HG03571 (cell line): ENCODE measurements around the gene RNF182.
"Not testable (repeated sequence)": the region's sequence is repeated elsewhere in the genome, so short reads cannot be mapped to it uniquely, and the experiment has no call there.

Source experiments
- ATAC-seq: cut with Tn5 transposase; IDR thresholded peaks from one replicate; pipeline ENCODE4 v1.9.1; 2021; ENCODE audit not compliant: unreplicated experiment

Gene RNF182

DNA sequence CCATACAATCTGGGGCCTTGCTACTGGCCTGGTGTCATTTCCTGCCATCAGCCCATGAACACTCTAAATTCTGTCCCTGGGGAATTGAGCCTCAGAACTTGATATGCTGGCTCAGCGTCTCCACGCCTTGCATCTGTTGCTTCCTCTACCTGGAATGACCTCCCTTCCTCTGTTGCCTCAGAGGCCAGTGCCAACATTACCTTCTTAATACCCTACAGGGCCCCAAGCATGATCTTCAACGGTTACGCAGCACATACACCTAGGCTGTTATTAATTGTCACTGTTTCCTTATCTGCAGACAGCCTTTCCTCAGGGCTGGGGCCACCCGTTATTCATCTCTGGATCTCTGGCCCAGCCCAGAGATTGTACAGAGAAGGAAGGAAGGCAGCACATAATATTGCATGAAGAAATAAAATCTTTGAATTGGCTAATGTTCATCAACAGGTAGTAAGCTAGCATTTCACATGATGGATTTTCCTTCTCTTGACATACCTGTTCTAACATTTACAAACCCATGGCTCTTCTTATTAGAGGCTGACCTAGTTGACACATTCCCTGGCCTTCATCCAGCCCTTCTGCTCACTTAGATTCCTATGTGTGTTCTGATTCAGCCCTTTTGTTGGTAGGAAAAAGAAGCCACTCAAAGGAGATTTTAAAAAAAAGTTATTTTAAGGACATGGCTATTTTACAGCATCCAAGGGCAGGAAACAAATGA is 8.4 kb upstream of the RNF182 start:
- ATAC-seq, result no peak

DNA sequence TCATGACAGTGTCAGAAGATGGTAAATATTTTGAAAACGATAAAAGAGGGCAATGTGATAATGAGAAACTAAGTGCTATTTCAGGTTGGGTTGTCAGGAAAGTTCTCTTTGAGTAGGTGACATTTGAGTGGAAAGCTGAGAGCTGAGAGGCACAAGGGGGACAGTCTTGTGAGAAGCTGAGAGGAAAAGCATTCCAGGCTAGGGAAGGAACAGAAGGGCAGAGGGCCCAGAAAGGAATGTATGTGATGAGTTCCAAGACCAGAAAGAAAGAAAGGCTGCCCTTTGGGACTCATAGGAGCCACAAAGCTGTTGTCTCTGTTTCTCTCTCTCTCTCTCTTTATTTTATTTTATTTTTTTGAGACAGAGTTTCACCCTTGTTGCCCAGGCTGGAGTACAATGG is 7.6 kb upstream of the RNF182 start:
- no peak for ATAC-seq

DNA sequence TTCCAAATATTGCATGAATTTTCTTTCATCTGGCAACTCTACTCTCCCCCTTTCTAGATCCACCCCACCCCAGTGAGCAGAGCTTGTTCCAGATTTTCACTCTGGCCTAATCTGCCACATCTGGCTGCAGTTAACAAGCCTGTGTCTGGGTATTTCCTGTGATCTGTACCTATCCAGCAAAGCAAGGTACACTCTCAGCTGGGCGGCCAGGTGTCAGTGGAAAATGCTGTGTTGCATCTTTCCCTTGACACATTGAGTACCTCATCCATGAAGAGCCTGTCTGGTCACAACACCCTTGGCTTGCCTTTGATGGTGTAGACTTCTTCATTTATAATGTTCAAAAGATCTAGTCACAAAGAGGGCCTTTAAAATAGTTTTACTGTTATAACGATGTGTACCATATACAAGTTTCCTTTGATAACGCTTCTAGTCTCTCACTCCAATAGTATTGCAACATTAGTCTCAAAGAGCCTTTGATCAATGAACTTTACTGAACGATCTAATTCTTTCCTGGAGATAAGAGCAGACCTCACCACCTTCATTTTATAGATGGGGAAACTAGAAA is 6.0 kb upstream of the RNF182 start:
- ATAC-seq, result no peak

DNA sequence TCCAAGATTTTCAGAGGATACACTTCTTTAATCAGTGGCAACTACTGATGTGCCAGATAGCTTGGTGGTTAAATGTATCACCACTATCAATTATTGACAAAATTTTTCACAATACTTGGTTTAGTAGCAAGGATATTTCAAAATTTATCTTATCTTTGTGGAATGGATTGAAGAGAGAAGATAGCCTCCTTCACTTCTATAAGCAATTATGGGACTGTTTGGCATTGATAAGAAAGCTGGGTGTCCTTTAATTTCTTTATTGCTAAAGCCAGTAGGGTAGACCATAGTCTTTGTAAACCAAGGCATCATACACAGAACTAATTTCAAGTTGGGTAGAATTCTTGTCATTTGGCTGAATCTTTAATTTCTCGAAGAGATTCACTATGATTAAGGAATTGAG is 4.9 kb upstream of the RNF182 start:
- ATAC-seq, result no peak

DNA sequence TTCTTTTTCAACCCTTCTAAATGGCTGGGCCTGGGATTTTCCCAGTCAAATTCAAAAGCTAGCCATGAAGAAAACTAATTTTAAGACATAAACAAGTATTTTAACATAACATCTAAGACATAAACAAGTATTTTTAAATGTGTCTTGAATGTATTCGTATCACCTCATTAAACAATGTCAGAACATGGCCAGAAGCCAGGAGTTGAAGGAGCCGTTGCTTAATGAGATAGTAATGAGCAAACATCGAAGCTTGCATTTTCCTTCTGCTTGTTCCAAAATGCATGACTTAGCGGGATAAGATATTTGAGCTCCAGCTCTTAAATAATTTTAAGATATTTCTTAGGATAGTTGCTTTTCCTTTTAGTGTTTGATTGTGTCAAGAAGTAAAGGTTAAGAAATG is 4.2 kb upstream of the RNF182 start:
- ATAC-seq, result no peak

DNA sequence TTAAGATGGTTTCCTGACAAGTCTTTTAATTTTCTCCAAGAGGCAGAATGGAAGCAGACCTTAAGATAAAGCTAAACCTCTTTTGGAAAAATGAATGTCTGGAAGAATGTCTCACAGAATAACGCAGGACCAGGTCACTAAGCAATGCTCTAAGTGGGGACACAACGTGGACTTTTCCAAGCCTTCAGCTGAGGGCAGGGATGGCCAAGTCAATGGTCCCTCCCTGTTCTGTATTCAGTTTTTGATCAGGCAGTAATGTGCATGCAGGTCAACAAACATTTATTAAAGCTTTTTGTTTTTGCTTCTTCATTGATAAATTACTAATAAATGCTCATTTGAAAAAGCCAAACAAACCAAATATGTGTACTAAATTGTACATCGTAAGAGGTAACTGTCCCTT is 2.0 kb upstream of the RNF182 start:
- ATAC-seq, result no peak

DNA sequence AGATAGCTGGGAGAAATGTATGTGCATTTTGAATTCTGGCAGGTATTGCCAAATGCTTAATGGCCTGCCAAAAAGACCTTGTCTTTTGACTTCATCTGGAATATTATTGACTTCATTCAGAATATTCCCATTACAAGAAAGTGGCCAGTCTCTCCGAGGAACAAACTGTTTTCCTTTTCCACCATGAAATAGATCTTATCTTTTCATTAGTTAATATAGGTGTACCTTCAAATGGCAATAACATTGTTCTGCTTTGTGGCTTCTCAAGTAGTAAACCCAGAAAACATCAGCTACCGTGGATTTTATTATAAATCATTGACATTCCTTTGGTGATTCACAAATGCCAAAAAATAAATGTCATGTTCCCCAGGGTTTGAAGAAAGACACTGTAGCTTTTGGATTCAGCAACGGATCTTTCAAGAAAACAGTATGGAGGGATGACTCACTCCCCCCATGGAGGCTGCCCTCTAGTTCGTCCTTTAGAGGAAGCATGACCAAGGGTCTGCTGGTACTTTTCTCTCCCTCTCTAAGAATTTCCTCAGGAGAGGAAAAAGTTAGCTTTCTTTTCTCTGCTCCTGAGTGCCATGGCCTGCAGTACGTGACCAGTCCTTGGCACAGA is 1.1 kb upstream of the RNF182 start:
- ATAC-seq, result no peak

DNA sequence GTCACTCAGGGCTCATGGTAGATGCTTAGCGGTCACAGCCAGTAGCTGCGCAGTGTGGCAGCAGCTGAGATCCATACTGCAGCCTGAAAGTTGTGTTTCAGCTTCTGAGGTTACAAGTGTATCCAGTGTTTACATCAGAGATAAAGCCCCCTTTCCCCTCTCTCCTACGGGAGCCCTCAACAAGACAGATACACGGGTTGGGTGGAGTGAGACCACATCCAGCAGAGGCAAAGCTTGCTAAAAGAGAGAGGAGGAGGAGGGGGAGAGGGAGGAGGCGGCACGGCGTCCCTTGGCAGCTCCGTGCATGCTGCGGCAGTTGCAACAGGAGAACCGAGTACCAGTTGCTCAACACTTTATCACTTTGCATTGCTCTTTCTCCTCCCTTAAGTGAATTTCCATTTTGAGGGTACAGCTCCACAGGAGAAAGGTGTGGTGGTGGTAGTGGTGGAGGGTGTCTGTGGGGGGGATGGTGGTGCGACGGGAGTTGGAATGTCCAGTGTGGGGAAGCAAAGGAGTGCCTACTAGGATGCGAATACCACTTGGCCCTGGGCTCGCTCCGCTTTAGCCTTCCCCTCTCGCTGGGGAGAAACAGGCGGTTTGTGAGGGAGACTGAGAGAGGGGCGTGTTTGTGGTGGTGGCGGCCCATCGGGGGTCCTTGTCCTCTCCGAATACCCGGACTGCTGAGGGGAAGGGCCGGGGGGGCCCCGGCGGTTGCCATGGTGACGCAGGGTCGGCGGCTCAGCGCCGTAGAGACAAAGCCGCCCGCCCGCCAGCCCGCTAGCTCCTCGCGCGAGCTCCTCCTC is 405 bp upstream of the RNF182 start:
- no peak for ATAC-seq

DNA sequence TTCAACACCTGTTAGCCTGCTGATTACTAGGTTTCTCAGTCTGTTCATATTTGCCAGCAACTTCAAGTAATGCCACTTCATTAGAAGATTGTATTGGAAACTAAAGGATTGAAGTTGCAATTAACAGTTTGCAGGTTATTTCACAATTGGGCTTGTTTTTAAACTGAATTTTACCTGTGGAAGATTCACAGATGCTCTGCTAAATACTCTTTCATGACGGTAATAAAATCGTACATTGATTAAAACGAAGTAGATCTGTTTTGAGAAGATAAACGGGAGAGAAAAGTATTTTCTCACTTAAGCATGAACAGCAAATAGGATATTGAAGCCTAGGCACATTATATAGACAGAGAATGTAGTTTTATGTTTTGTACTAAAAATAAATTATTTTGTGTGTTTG is 1.6 kb downstream of the RNF182 start:
- ATAC-seq, result no peak

DNA sequence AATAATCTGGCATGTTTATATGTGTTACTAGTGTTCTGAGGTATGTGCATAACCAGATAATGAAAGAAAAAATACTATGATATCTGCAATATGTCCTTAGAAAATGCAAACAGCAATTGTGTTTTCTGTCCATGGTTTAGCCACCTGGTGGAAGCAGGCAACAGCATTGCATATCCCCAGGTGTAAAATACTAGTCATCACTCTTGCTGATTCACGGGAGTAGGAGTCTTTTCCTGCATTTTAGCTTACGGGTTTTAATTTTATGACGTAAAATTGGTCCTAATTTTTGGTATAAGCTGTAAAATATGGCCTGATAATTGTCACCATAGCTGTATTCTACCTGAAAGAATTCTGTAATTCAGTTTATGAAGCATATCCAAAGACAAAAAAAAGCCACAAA is 2.5 kb downstream of the RNF182 start:
- ATAC-seq, result no peak

DNA sequence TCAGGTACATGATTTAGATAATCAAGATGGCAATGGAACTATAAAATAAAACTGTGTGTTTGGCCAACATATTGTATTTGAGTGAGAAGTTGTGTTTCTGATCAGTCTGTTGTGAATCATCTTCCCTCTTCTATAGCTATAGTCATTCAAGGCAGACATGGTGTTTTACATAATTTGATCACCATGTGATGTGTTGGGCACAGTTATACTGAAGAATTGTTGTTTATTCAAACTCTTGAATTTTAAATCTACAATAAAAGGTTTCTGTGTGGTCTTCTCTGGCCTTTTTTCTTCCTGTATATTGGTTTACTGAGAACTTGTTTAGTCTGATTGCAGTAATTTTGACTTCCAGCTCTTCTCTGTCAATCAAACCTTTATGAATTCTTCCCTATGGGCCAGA is 4.4 kb downstream of the RNF182 start:
- no peak for ATAC-seq

DNA sequence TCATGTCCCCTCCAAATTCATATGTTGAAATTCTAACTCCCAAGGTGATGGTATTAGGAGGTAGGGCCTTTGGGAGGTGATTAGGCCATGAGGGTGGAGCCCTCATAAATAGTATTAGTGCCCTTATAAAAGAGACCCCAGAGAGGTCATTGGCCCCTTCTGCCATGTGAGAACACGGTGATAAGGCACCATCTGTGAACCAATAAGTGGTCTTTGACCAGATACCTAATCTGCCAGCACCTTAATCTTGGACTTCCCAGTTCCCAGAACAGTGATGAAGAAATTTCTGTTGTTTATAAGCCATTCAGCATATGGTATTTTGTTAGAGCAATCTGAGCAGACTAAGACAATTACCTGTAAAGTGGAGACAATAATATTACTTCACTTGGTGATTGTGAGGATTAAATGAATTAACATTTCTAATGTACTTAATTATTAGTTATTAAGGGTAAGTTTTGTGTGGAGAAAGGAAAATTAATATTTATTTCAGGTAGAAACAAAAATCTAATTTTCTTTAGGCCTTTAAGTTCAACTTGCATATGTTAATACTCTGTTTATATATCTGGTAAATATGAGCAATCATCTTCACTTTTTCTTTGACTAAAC is 7.1 kb downstream of the RNF182 start:
- no peak for ATAC-seq

DNA sequence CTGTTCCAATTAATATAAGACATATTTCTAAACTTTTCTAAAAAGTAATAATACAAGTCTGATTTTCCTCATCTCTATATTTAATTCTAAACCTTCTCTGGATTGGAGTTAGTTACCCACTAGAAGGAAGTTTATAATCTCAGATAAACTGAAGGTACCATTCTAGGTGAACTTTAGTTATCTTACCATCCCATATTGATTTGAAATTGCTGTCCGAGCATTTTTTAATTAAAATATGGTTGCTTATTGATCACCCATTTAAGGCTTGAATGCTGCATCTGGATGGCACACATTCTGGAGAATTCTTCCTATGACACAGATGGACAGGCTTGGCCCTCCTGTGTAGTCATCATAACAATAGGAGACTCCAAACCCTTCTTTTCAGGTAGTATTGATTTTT is 8.0 kb downstream of the RNF182 start:
- no peak for ATAC-seq

DNA sequence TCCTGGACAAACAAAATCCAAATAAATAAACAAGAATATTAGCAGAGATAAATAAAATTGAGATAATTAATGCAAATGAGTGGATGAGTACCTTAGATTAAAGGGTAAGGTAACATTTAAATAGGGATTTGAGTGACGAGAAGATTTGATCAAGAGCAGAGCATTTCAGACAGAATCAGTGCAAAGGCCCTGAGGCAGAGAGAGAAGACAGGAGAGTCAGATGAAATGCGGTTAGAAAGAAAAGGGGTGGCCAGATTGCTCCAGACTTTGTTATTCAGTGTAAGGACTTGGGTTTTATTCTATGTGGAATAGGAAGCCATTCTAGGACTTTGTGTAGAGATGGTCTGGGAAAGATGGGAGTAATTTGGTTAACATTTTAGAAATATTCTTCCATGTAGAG is 10.0 kb downstream of the RNF182 start:
- no peak for ATAC-seq

DNA sequence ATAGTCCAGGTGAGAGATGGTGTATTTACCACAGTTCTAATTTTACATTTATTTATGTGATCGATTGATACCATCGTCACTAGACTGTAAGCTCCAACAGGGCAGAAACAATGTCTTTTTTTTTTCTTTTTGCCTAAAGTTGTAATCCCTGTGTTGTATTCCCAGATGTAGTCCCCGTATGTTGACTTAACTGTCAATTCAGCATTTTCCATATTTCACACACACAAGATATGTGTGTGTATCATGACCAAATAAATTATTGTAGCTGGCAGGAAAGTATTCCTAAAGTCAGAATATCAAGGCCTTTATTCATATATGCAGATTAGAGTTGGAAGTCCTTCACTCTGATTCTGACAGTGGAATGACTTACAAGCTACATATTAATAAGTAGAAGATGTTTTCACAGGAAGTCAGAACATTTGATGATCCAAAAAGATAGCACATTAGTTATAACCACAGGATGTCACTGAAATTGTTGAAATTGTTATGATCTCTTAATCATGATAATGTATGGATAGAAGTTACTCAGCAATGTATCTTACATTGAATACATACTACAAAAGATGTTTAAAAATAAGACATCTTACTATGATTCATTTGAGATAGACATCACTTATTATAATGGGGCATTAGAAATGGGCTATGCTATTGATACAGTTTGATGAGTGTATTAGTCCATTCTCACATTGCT is 10.6 kb downstream of the RNF182 start:
- ATAC-seq, result no peak

DNA sequence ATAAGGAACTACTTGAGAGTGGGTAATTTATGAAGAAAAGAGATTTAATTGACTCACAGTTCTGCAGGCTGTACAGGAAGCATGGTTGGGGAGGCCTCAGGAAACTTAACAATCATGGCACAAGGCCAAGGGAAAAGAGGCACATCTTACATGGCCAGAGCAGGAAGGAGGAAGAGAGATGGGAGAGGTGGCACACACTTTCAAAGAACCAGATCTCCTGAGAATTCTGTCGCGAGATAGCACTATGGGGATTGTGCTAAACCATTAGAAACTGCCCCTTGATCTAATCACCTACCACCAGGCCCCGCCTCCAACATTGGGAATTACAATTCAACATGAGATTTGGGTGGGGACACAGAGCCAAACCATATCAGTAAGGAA is 11.1 kb downstream of the RNF182 start:
- ATAC-seq, result not testable (repeated sequence)

DNA sequence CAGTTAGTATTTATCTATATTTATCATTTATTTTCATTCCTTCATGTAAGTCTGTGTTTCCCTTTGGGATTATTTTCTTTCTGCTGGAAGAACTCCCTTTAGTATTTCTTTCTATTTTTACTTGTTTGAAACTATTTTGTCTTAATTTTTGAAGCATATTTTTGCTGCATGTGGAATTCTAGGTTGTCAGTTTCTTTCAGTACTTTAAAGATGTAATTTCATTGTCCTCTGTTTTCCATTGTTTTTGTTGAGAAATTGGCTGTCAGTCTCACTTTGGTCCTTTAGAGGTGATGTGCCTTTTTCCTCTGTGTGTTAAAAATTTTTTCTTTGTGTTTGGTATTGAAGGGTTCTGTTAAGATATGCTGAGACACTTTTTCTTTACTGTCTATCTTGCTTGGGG is 17.1 kb downstream of the RNF182 start:
- ATAC-seq, result no peak

DNA sequence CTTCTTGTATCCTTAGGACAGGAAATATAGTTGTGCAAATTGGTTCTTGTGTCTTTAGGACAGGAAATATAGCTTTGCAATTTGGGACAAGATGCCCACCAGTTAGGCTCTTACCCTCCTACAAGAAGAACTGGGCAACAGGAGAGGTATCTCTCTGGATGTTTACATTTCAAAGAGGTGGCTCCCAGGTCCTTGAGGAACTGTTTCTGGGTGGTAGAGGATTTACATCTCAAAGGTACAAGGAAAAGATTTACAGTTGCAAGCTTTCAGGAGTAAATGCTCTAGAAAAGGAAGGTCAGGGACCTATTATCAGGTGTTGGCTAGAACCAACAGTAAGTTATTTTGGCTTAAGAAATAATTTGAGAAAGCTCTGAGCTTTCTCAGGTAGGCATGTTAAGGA is 19.2 kb downstream of the RNF182 start:
- ATAC-seq, result no peak

DNA sequence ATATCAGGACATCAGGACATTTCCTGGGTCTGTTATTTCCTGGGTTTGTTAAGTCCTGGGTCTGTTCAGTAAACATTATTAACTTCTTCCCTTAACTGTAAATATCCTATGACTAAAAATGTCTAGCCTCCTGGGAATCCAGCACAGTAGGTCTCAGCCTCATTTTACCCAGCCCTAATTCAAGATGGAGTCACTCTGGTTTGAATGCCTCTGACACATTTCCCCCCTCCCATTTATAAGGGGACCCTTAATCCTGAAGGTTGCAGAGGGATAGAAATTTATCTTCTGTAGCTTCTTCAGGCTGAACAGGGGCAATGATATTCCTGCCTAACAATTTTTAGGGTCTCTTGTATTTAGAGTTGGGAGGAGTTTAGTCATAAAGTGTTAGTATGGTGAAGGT is 21.8 kb downstream of the RNF182 start:
- ATAC-seq, result no peak

DNA sequence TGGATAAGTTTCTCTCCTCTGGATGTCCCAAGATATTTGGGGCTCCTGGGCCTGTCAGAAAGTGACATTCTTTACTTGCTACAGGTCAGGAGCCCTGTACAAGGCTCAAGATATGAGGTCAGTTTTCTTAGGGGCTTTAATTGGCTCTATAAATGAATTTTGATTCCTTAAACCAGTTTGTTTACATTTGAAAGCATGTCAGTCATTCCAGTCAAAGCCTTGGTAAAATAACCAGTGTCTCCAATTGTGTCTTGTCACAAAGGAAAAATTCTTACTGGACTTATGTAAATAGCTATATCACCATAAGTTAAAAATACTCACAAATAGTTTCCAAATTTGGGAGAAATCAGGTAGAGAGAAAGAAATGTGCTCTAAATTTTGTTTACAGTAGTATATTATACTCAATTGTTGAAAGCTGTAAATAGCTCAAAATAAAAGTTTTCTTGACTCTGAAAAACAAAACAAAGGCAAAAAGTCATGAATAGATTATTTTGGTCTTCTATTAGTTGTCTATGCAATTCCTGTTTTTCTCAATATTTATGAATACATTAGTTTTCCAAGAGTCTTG is 22.9 kb downstream of the RNF182 start:
- ATAC-seq, result no peak

DNA sequence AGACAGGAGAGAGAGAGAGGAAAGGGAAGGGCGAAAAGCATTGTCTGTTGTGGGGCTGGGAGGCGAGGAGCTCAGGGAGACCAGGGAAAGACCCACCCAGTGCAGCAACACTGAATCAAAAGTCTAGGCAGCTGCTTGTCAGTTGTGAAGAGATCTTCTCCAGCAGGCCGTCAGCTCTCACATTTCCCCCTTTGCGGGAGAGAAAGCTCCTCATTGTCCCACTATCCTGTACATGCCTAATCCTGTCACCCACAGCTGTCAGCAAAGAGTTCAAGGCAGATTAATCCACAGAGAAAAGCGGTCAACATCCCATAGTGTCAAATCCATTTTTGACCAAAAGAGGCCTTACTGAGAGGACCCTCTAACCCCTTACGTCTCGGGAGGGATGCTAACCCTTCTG is 27.3 kb downstream of the RNF182 start:
- ATAC-seq, result no peak
